ENCODE data around the gene AKAP8. TPM values are rescaled to one million over a fixed set of nuclear protein-coding genes. Genes with fewer than 3 reads are reported as not detected.

AKAP8 gene
- total RNA-seq, 4 donors from 2014 or later, result 26.4 to 58.5 (median 55.9) TPM

- no peaks in the 10 kb centered on the region for H3K9me3 ChIP-seq
- WGBS, 2 donors, result 61 to 64% methylated on average over 11 to 17 of the region's 21 CpGs
- TF ChIP-seq CTCF (IDR thresholded peaks at IDR 0.05) (no peak), POLR2A (IDR thresholded peaks at IDR 0.05) (no peak), EP300 (IDR thresholded peaks at IDR 0.05) (no peak)
- peaks cover 0 to 56% (median 41%) of the 10 kb centered on the region in 4 donors for H3K4me1 ChIP-seq
- peaks cover 5 to 50% (median 33%) of the 10 kb centered on the region in 3 donors for H3K36me3 ChIP-seq
- H3K27me3 ChIP-seq, result no peaks in the 10 kb centered on the region
- DNase-seq (ENCODE audit: low spot score in 2 of 2), result no peak
- H3K27ac ChIP-seq, result peak overlapping the region in 3 of 4 donors; percentile 23 to 79 (median 79)
- H3K4me3 ChIP-seq, result peak overlapping the region in 1 of 4 donors; percentile 6
These were observed 5.4 kb downstream of the AKAP8 start for GRCh38 chr19:15374105-15374651.

GRCh38 chr19:15373644-15374043 lies 5.9 kb downstream of the AKAP8 start:
- no peaks in the 10 kb centered on the region for H3K9me3 ChIP-seq

GRCh38 chr19:15372891-15373301 lies 6.7 kb downstream of the AKAP8 start:
- Histone ChIP-seq H3K4me3 (no peak overlapping the region), H3K36me3 (peaks cover 7 to 63% (median 40%) of the 10 kb centered on the region in 3 donors), H3K4me1 (peaks cover 0 to 53% (median 38%) of the 10 kb centered on the region in 4 donors), H3K27me3 (no peaks in the 10 kb centered on the region), H3K9me3 (no peaks in the 10 kb centered on the region), H3K27ac (no peak overlapping the region)
- DNase-seq (ENCODE audit: low spot score in 2 of 2), result no peak
- 85 to 86% methylated on average over 28 to 30 of the region's 30 CpGs for WGBS, 2 donors
- TF ChIP-seq EP300 (IDR thresholded peaks at IDR 0.05) (no peak), CTCF (IDR thresholded peaks at IDR 0.05) (no peak), POLR2A (IDR thresholded peaks at IDR 0.05) (no peak)

More at GRCh38 chr19:15373644-15374043, 5.9 kb downstream of the AKAP8 start:
- H3K36me3 ChIP-seq, result peaks cover 5 to 55% (median 35%) of the 10 kb centered on the region in 3 donors
- H3K27ac ChIP-seq, result peak overlapping the region in 2 of 4 donors; percentile 79
- no peaks in the 10 kb centered on the region for H3K27me3 ChIP-seq
- 83 to 84% methylated on average over 20 to 22 of the region's 22 CpGs for WGBS, 2 donors
- TF ChIP-seq CTCF (IDR thresholded peaks at IDR 0.05) (no peak), POLR2A (IDR thresholded peaks at IDR 0.05) (no peak), EP300 (IDR thresholded peaks at IDR 0.05) (no peak)
- DNase-seq (ENCODE audit: low spot score in 2 of 2), result no peak
- no peak overlapping the region for H3K4me3 ChIP-seq
- peaks cover 0 to 56% (median 41%) of the 10 kb centered on the region in 4 donors for H3K4me1 ChIP-seq

DNA sequence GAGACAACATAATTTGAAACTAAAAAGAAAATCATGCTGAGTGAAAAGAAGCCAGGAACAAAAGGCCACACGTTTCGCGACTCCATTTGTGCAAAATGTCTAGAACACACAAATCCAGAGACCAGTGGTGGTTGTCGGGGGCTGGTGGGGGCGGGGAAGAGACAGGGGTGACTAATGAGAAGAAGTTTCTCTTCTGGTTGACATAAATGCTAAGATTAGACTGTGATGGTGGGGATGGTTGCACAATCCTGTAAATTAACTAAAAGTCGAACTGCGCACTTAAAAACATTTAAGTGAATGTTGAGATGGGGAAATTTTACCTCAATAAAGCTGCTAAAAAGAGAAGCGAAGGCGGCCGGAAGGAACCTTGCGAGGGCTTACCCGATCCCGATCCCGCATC lies 7.1 kb downstream of the AKAP8 start:
- 90% methylated on average over 14 of the region's 14 CpGs for WGBS, 2 donors
- H3K4me3 ChIP-seq, result no peak overlapping the region
- peaks cover 0 to 49% (median 34%) of the 10 kb centered on the region in 4 donors for H3K4me1 ChIP-seq
- TF ChIP-seq EP300 (IDR thresholded peaks at IDR 0.05), result no peak
- TF ChIP-seq POLR2A (IDR thresholded peaks at IDR 0.05), result no peak
- TF ChIP-seq CTCF (IDR thresholded peaks at IDR 0.05), result no peak
- no peaks in the 10 kb centered on the region for H3K27me3 ChIP-seq
- H3K9me3 ChIP-seq, result no peaks in the 10 kb centered on the region
- no peak for DNase-seq (ENCODE audit: low spot score in 2 of 2)
- H3K27ac ChIP-seq, result no peak overlapping the region
- H3K36me3 ChIP-seq, result peaks cover 7 to 67% (median 44%) of the 10 kb centered on the region in 3 donors

DNA sequence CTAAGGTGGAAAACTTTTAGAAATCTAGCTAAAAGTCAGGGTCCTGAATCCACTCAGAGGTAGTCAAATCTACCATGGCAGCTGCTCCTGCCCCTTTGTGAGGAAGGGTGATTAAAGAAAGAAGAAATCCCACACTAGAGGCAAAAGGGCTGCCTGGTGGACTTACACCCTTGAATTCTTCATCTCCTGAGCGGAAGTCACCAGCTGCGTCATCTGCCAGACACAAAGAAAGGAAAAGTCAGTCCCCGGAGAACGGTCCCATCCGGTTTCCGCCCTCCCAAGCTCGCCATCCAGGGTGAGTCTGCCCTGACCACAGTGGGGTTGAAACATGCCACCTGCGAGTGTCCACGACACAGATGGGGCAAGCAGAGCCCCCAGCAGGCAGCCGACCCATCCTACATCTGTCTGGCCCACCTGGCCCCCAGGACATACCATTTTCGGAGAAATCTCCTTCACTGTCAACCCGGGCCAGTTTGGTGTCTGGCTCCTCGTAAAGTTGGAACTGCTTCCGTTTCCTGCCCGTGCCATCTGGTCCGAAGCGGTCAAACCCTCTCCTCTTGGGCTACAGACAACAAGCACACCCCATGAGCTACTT lies 7.7 kb downstream of the AKAP8 start:
- Histone ChIP-seq H3K27ac (no peak overlapping the region), H3K9me3 (no peaks in the 10 kb centered on the region), H3K27me3 (no peaks in the 10 kb centered on the region), H3K36me3 (peaks cover 7 to 73% (median 50%) of the 10 kb centered on the region in 3 donors), H3K4me1 (peaks cover 0 to 43% (median 28%) of the 10 kb centered on the region in 4 donors), H3K4me3 (no peak overlapping the region)
- TF ChIP-seq CTCF (IDR thresholded peaks at IDR 0.05), result no peak
- TF ChIP-seq EP300 (IDR thresholded peaks at IDR 0.05), result no peak
- TF ChIP-seq POLR2A (IDR thresholded peaks at IDR 0.05), result no peak
- 87 to 93% methylated on average over 16 to 17 of the region's 17 CpGs for WGBS, 2 donors
- no peak for DNase-seq (ENCODE audit: low spot score in 2 of 2)

Measured in tibial nerve (tissue), 4 donors.